ENCODE measurements around the gene UBE2L5. TPM values are rescaled to one million over a fixed set of nuclear protein-coding genes. Genes with fewer than 3 reads are reported as not detected.

Gene UBE2L5
- total RNA-seq, 1 experiment from 2014 or later: 0.13 TPM

DNA sequence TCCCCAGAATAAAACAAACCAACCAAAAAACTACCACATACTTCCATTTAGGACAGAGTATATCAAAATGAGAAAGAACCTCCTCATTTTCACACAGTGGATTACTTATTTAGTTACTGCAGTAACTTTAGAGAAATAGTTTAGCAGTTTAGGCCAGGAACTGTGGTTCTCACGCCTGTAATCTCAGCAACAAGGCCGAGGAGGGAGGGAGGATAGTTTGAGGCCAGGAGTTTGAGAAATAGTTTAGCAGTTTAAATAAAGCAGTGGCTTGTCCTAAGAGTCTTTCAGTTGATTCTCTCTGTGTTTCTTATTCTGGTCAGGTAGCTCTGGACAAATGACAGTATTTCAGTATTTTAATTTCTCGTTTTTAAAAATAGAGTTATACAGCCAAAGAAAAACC is 34.0 kb downstream of the UBE2L5 start:
- Mint-ChIP-seq H3K27ac (peak overlapping the region; percentile 17; the same call in 1 of the 2 replicates), H3K9me3 (no peaks in the 10 kb centered on the region), H3K36me3 (peaks cover 11% of the 10 kb centered on the region), H3K4me3 (no peak overlapping the region), H3K27me3 (ENCODE audit: low read depth) (no peaks in the 10 kb centered on the region), H3K4me1 (peaks cover 1% of the 10 kb centered on the region; the same call in 1 of the 2 replicates)
- ChIA-PET POLR2A (interaction anchor here (0.7 to 1.4 kb wide), 2 partner anchors 10 to 296 kb away, joined by 7 to 9 read pairs; partner anchors contain the start of gene HMGB1), CTCF (interaction anchor here (1.0 kb wide), 1 partner anchor 48 kb away, joined by 3 read pairs; no protein-coding TSS in a partner anchor)
- DNase-seq (ENCODE audit: low spot score) (no peak), ATAC-seq (no peak)
- TF ChIP-seq, protein P1, sequence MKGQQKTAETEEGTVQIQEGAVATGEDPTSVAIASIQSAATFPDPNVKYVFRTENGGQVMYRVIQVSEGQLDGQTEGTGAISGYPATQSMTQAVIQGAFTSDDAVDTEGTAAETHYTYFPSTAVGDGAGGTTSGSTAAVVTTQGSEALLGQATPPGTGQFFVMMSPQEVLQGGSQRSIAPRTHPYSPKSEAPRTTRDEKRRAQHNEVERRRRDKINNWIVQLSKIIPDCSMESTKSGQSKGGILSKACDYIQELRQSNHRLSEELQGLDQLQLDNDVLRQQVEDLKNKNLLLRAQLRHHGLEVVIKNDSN (CRISPR knock-in tag; IDR thresholded peaks at IDR 0.05): no peak
- no peak for TF ChIP-seq HMGA2 (CRISPR knock-in tag; IDR thresholded peaks at IDR 0.05)
- TF ChIP-seq ZNF671 (CRISPR knock-in tag; IDR thresholded peaks at IDR 0.05): no peak
- no peak for TF ChIP-seq PRRX2 (CRISPR knock-in tag; IDR thresholded peaks at IDR 0.05)
- no peak for TF ChIP-seq ZNF317 (CRISPR knock-in tag; IDR thresholded peaks at IDR 0.05; ENCODE audit: borderline replicate concordance, low read depth)
- TF ChIP-seq, protein P2, sequence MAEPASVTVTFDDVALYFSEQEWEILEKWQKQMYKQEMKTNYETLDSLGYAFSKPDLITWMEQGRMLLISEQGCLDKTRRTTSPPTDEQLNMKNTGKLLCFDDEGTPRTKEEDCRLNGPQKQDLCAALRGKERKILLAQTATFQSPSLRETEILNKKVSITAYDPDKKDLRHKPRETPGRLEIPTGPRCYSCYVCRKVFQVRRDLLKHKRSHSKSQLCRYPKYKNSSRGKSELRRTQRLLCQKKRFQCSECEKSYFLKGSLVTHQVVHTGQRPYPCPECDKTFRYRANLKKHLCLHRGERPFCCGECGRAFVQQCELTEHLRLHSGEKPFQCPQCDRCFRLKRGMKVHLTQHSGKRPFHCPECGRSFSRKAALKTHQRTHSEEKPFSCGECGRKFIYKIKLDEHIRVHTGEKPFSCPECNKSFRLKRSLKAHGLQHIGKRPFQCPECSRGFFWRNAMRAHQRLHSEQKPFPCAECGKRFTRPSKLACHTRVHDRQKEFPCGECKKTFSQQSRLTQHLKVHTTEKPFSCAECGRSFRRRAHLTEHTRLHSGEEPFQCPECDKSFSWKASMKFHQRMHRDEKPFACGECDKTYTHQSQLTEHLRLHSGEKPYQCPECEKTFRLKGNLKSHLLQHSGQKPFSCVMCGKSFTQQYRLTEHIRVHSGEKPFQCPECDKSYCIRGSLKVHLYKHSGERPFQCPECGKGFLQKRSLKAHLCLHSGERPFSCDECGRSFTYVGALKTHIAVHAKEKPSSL (CRISPR knock-in tag; conservative IDR thresholded peaks at IDR 0.05): no peak
- TF ChIP-seq, protein P3, sequence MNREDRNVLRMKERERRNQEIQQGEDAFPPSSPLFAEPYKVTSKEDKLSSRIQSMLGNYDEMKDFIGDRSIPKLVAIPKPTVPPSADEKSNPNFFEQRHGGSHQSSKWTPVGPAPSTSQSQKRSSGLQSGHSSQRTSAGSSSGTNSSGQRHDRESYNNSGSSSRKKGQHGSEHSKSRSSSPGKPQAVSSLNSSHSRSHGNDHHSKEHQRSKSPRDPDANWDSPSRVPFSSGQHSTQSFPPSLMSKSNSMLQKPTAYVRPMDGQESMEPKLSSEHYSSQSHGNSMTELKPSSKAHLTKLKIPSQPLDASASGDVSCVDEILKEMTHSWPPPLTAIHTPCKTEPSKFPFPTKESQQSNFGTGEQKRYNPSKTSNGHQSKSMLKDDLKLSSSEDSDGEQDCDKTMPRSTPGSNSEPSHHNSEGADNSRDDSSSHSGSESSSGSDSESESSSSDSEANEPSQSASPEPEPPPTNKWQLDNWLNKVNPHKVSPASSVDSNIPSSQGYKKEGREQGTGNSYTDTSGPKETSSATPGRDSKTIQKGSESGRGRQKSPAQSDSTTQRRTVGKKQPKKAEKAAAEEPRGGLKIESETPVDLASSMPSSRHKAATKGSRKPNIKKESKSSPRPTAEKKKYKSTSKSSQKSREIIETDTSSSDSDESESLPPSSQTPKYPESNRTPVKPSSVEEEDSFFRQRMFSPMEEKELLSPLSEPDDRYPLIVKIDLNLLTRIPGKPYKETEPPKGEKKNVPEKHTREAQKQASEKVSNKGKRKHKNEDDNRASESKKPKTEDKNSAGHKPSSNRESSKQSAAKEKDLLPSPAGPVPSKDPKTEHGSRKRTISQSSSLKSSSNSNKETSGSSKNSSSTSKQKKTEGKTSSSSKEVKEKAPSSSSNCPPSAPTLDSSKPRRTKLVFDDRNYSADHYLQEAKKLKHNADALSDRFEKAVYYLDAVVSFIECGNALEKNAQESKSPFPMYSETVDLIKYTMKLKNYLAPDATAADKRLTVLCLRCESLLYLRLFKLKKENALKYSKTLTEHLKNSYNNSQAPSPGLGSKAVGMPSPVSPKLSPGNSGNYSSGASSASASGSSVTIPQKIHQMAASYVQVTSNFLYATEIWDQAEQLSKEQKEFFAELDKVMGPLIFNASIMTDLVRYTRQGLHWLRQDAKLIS (CRISPR knock-in tag; IDR thresholded peaks at IDR 0.05; ENCODE audit: borderline replicate concordance): no peak
- TF ChIP-seq CREM (CRISPR knock-in tag; IDR thresholded peaks at IDR 0.05): no peak
- TF ChIP-seq, protein P4, sequence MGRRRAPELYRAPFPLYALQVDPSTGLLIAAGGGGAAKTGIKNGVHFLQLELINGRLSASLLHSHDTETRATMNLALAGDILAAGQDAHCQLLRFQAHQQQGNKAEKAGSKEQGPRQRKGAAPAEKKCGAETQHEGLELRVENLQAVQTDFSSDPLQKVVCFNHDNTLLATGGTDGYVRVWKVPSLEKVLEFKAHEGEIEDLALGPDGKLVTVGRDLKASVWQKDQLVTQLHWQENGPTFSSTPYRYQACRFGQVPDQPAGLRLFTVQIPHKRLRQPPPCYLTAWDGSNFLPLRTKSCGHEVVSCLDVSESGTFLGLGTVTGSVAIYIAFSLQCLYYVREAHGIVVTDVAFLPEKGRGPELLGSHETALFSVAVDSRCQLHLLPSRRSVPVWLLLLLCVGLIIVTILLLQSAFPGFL (CRISPR knock-in tag; IDR thresholded peaks at IDR 0.05; ENCODE audit: borderline replicate concordance): no peak
- TF ChIP-seq ATF1 (CRISPR knock-in tag; IDR thresholded peaks at IDR 0.05): no peak
- no peak for TF ChIP-seq ZNF138 (CRISPR knock-in tag; conservative IDR thresholded peaks at IDR 0.05)
- no peak for TF ChIP-seq CREB1 (CRISPR knock-in tag; IDR thresholded peaks at IDR 0.05)
- TF ChIP-seq, protein P5, sequence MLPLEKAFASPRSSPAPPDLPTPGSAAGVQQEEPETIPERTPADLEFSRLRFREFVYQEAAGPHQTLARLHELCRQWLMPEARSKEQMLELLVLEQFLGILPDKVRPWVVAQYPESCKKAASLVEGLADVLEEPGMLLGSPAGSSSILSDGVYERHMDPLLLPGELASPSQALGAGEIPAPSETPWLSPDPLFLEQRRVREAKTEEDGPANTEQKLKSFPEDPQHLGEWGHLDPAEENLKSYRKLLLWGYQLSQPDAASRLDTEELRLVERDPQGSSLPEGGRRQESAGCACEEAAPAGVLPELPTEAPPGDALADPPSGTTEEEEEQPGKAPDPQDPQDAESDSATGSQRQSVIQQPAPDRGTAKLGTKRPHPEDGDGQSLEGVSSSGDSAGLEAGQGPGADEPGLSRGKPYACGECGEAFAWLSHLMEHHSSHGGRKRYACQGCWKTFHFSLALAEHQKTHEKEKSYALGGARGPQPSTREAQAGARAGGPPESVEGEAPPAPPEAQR (CRISPR knock-in tag; IDR thresholded peaks at IDR 0.05): no peak

DNA sequence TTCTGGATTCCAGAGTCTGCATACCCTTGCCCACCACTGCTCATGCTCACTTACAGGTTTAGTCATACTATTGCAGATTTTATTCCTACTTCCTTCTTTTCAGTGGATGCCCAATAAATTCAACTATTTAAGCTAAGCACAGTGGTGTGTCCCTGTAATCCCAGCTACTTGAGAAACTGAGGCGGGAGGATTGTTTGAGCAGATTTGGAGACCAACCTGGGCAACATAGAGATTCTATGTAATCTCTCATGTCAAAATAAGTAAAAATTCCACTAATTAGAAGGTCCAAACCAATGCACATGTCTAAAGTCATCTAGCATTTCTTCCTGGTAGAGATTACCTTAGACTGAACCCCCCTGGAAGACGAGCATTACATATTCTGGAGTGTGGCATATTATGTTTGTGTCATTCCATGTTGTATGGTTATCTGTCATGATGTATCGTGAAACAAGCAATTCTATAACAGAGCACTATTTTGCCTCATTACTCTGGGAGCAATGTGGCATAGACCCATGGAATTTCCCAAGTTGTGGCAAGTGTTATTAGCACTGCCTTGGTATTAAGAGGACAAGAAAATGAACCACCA is 35.1 kb downstream of the UBE2L5 start:
- Mint-ChIP-seq H3K27me3 (ENCODE audit: low read depth) (no peaks in the 10 kb centered on the region), H3K36me3 (peaks cover 21% of the 10 kb centered on the region), H3K9me3 (no peaks in the 10 kb centered on the region), H3K4me1 (peaks cover 5% of the 10 kb centered on the region; the same call in 1 of the 2 replicates), H3K4me3 (no peak overlapping the region), H3K27ac (peak overlapping the region; percentile 26)
- no peak for DNase-seq (ENCODE audit: low spot score)
- POLR2A ChIA-PET: interaction anchor here (1.2 kb wide), 1 partner anchor 35 kb away, joined by 3 read pairs; the partner anchor contains the start of gene UBE2L5
- peak; percentile 16; the same call in 1 of the 2 replicates for ATAC-seq
- CTCF ChIA-PET: no interaction called here
- TF ChIP-seq TP53 (CRISPR knock-in tag; IDR thresholded peaks at IDR 0.05) (no peak), CREB1 (CRISPR knock-in tag; IDR thresholded peaks at IDR 0.05) (no peak), ATF1 (CRISPR knock-in tag; IDR thresholded peaks at IDR 0.05) (no peak), EMX1 (CRISPR knock-in tag; IDR thresholded peaks at IDR 0.05) (0 out of 2 replicates have a peak, but pooled peaks have one; percentile 64), RORB (CRISPR knock-in tag; IDR thresholded peaks at IDR 0.05) (no peak), TCF7 (CRISPR knock-in tag; IDR thresholded peaks at IDR 0.05; ENCODE audit: low read depth) (no peak), IRF2 (CRISPR knock-in tag; IDR thresholded peaks at IDR 0.05; ENCODE audit: borderline replicate concordance, low read depth) (no peak)
- TF ChIP-seq, protein P6, sequence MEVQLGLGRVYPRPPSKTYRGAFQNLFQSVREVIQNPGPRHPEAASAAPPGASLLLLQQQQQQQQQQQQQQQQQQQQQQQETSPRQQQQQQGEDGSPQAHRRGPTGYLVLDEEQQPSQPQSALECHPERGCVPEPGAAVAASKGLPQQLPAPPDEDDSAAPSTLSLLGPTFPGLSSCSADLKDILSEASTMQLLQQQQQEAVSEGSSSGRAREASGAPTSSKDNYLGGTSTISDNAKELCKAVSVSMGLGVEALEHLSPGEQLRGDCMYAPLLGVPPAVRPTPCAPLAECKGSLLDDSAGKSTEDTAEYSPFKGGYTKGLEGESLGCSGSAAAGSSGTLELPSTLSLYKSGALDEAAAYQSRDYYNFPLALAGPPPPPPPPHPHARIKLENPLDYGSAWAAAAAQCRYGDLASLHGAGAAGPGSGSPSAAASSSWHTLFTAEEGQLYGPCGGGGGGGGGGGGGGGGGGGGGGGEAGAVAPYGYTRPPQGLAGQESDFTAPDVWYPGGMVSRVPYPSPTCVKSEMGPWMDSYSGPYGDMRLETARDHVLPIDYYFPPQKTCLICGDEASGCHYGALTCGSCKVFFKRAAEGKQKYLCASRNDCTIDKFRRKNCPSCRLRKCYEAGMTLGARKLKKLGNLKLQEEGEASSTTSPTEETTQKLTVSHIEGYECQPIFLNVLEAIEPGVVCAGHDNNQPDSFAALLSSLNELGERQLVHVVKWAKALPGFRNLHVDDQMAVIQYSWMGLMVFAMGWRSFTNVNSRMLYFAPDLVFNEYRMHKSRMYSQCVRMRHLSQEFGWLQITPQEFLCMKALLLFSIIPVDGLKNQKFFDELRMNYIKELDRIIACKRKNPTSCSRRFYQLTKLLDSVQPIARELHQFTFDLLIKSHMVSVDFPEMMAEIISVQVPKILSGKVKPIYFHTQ (CRISPR knock-in tag; IDR thresholded peaks at IDR 0.05): peak; percentile 47; the same call in 1 of the 2 replicates
- TF ChIP-seq, protein P7, sequence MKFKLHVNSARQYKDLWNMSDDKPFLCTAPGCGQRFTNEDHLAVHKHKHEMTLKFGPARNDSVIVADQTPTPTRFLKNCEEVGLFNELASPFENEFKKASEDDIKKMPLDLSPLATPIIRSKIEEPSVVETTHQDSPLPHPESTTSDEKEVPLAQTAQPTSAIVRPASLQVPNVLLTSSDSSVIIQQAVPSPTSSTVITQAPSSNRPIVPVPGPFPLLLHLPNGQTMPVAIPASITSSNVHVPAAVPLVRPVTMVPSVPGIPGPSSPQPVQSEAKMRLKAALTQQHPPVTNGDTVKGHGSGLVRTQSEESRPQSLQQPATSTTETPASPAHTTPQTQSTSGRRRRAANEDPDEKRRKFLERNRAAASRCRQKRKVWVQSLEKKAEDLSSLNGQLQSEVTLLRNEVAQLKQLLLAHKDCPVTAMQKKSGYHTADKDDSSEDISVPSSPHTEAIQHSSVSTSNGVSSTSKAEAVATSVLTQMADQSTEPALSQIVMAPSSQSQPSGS (CRISPR knock-in tag; IDR thresholded peaks at IDR 0.05; ENCODE audit: borderline replicate concordance, low read depth): no peak

Measured in WTC11 (cell line).